ENCODE results near the gene MGAT1. TPM values are rescaled to one million over a fixed set of nuclear protein-coding genes. Genes with fewer than 3 reads are reported as not detected.

The MGAT1 gene
- total and polyA plus RNA-seq, 8 donors = 53.4 to 96.3 (median 68.0) TPM

DNA sequence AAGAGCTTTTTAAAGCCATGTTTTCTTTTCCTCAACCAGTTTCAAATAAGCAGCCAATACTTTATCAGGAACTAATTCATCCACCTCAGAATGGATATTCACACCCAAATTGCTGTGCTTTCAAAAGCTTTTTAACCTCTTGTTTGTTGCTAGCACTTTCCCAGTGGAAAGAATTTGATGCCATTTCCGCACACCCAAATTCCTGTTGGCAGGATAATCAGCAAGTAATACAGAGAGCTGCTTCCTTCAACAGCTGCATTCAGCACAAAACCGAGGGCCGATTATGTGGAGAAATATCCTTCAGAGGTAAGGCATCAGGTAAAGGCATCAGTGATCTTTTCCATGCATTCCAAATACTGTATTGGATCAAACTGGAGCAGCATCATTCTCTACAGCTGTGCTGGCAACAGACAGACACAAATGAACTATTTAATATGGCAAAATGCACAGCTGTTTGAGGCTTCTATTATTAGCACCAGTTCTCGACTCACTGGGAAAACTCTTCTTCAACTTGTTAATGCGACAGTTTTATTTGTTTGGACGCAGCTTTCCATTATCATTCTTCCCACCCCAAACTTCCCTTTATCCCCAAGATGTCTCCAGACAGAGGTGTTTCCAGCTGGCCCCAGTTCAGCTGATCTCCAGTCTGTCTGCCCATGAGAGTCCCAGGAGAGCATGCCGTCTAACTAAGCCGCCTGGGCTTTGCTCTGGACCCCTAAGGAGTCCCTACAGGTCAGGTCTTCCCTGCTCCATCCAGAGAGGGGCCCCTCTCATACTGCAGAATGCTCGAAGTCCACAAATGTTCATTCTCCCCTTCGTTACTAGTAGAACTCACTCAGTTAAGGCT lies 22.2 kb upstream of the MGAT1 start:
- TF ChIP-seq, protein P1, sequence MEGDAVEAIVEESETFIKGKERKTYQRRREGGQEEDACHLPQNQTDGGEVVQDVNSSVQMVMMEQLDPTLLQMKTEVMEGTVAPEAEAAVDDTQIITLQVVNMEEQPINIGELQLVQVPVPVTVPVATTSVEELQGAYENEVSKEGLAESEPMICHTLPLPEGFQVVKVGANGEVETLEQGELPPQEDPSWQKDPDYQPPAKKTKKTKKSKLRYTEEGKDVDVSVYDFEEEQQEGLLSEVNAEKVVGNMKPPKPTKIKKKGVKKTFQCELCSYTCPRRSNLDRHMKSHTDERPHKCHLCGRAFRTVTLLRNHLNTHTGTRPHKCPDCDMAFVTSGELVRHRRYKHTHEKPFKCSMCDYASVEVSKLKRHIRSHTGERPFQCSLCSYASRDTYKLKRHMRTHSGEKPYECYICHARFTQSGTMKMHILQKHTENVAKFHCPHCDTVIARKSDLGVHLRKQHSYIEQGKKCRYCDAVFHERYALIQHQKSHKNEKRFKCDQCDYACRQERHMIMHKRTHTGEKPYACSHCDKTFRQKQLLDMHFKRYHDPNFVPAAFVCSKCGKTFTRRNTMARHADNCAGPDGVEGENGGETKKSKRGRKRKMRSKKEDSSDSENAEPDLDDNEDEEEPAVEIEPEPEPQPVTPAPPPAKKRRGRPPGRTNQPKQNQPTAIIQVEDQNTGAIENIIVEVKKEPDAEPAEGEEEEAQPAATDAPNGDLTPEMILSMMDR (IDR thresholded peaks at IDR 0.05) = no peak
- Histone ChIP-seq H3K4me1 (peaks cover 21 to 47% (median 43%) of the 10 kb centered on the region in 3 donors), H3K27ac (peak overlapping the region; percentile 13 to 75 (median 67)), H3K27me3 (no peaks in the 10 kb centered on the region), H3K36me3 (no peaks in the 10 kb centered on the region), H3K9me3 (no peaks in the 10 kb centered on the region), H3K4me3 (no peak overlapping the region)
- FAIRE-seq = no peak
- ATAC-seq = no peak
- no peak for DNase-seq
- 67 to 71% methylated on average over 10 of the region's 10 CpGs for WGBS, 2 donors
- intact Hi-C loops (cut with DNase I) = no loop called here

DNA sequence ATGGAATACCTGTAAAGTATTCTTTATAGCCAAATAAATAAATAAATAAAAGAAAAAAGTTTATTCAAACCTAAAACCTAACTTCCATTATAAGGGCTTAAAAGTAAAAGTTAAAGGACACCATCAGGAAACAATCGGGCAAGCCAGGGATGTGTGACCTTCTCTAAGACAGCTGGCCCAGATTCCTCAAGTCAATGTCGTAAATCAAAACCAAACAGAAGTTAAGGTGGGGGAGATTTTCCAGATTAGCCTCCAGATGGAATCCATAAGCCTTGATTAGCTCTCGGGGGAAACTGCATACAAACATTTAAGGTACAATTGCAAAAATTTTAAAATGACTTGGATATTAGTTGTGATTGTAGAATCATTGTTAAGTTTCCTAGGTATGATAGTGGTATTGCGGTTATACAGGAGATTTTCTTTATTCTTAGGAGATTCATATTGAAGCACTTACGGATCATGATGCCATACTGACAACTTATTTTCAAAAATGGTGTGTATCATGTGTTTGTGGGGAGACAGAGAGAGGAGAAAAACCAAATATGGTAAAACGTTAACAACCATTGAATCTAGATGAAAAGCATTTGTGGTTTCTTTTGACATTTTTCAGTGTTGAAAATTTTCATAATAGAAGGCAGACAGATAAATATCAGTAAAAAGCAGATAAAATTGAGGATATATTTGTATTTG lies 21.5 kb upstream of the MGAT1 start:
- H3K4me1 ChIP-seq = peaks cover 16 to 47% (median 42%) of the 10 kb centered on the region in 3 donors
- no peak overlapping the region for H3K4me3 ChIP-seq
- H3K36me3 ChIP-seq = no peaks in the 10 kb centered on the region
- ATAC-seq = no peak
- H3K9me3 ChIP-seq = no peaks in the 10 kb centered on the region
- WGBS, 2 donors = 49% methylated on average over 6 of the region's 6 CpGs
- H3K27me3 ChIP-seq = no peaks in the 10 kb centered on the region
- no peak for FAIRE-seq
- intact Hi-C loops (cut with DNase I) = no loop called here
- TF ChIP-seq, protein P1 (IDR thresholded peaks at IDR 0.05) = no peak
- H3K27ac ChIP-seq = no peak overlapping the region
- no peak for DNase-seq

DNA sequence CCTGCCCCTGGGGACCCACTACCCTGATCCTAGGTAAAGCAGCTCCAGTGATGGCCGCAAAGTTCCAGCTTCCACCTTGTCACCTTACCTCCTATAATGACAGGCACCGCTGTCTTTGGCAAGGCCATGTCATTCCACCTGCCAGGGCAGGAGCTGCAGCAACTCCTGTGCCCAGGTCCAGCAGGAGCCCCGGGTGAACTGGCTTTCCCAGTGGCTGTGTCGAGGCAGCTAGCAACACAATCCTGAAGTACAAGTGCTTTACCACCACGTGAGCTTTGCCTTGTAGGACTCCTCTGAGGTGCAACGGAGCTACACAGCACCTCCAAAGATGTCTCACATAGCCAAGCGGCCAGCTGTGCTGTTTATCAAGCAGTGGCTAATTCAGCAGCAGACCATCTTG lies 20.7 kb upstream of the MGAT1 start:
- Histone ChIP-seq H3K27me3 (no peaks in the 10 kb centered on the region), H3K4me3 (no peak overlapping the region), H3K9me3 (no peaks in the 10 kb centered on the region), H3K27ac (no peak overlapping the region), H3K4me1 (peaks cover 22 to 53% (median 42%) of the 10 kb centered on the region in 3 donors), H3K36me3 (no peaks in the 10 kb centered on the region)
- DNase-seq (no peak), FAIRE-seq (no peak), ATAC-seq (no peak)
- intact Hi-C loops (cut with DNase I) = no loop called here
- TF ChIP-seq, protein P1 (IDR thresholded peaks at IDR 0.05) = no peak
- WGBS, 2 donors = 48% methylated on average over 7 of the region's 7 CpGs

DNA sequence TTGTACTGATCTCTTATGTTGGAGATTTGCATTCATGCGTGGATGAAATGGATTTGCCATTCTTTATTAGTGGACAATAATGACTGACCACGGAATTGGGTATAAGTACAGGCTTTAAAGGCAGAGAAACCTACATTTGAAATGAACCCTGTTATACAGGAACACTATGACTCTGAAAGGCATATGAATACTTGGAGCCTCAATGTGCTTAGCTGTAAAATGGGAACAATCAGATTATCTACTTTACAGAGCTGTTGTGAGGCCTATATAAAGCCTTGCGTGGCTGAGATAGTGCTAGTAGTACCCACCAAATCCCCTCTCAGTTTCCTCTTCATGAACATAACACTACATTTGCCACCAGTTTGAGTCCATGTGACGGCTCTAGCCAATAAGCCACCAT lies 18.9 kb upstream of the MGAT1 start:
- FAIRE-seq = no peak
- intact Hi-C loops (cut with DNase I) = no loop called here
- peak overlapping the region in 2 of 4 donors; percentile 69 to 71 for H3K27ac ChIP-seq
- TF ChIP-seq, protein P1 (IDR thresholded peaks at IDR 0.05) = no peak
- H3K36me3 ChIP-seq = no peaks in the 10 kb centered on the region
- H3K4me1 ChIP-seq = peaks cover 24 to 61% (median 58%) of the 10 kb centered on the region in 3 donors
- DNase-seq = no peak
- no peak overlapping the region for H3K4me3 ChIP-seq
- no peak for ATAC-seq
- H3K9me3 ChIP-seq = no peaks in the 10 kb centered on the region
- H3K27me3 ChIP-seq = no peaks in the 10 kb centered on the region
- whole genome bisulfite sequencing, 2 donors = 79 to 87% methylated on average over 4 of the region's 4 CpGs

Data from pancreas (tissue), 10 donors.